SK-N-SH (cell line): ENCODE results near the gene BDKRB1. TPM values are rescaled to one million over a fixed set of nuclear protein-coding genes. Genes with fewer than 3 reads are reported as not detected.

Experiments used
- CTCF ChIA-PET: fragments of 300-600, 350-600 bp; formaldehyde crosslinking; extraction: SDS; loops from one replicate; lab custom pipeline; 2021; lab: Yijun Ruan, JAX
- POLR2A ChIA-PET: fragments of 350-600 bp; sonication (Branson Sonifier 250); formaldehyde crosslinking; extraction: SDS; loops from one replicate; lab custom pipeline; 2020; ENCODE audit warnings: antibody characterized with exemption, inconsistent platforms; lab: Yijun Ruan, JAX
- DNase-seq: peaks from one replicate; pipeline ENCODE4 v3.0.0; 2012
- H2AFZ ChIP-seq: fragments of 200-600 bp; sonication (generic); 2 replicates; pipeline ENCODE4 v1.8.1; 2016; ENCODE audit warnings: antibody characterized with exemption, mild to moderate bottlenecking, low read depth
- H3F3A ChIP-seq: fragments of 200-600 bp; sonication (generic); replicated peaks from 2 replicates; pipeline ENCODE3; 2016; ENCODE audit warnings: antibody characterized with exemption, mild to moderate bottlenecking; ENCODE audit not compliant: insufficient read depth
- H3K27ac ChIP-seq, 2 experiments: fragments of 200-500 bp in 1 of 2; fragments of 200-600 bp in 1 of 2; sonication (Bioruptor generic) in 1 of 2; sonication (generic), shearing (Covaris generic) in 1 of 2; 2 replicates each; pipeline versions ENCODE4 v1.5.1 to v1.6.1; 2014 to 2016; ENCODE audit warnings: low read depth in 2 of 2, inconsistent platforms in 1 of 2, low read length in 1 of 2, mild to moderate bottlenecking in 1 of 2, mixed read lengths in 1 of 2
- H3K27me3 ChIP-seq: fragments of 200-600 bp; sonication (generic), shearing (Covaris generic); 2 replicates; pipeline ENCODE4 v1.6.1; 2016; ENCODE audit warnings: mixed run types; ENCODE audit not compliant: insufficient read depth
- H3K36me3 ChIP-seq, 2 experiments: fragments of 200-500 bp in 1 of 2; fragments of 200-600 bp in 1 of 2; sonication (Bioruptor generic) in 1 of 2; sonication (generic) in 1 of 2; replicated peaks in 1 of 2; 2 replicates each; pipeline versions ENCODE3 to v1.5.1; 2014 to 2016; ENCODE audit warnings: low read length in 1 of 2, mild to moderate bottlenecking in 1 of 2; ENCODE audit not compliant: insufficient read depth in 2 of 2, control insufficient read depth in 1 of 2
- H3K4me1 ChIP-seq, 2 experiments: fragments of 200-500 bp in 1 of 2; fragments of 200-600 bp in 1 of 2; sonication (Bioruptor generic) in 1 of 2; sonication (generic), shearing (Covaris generic) in 1 of 2; 2 replicates each; pipeline versions ENCODE4 v1.5.1 to v1.6.1; 2014 to 2016; ENCODE audit warnings: low read depth in 1 of 2, low read length in 1 of 2, mixed run types in 1 of 2; ENCODE audit not compliant: insufficient read depth in 2 of 2, control insufficient read depth in 1 of 2
- H3K4me2 ChIP-seq: fragments of 200-600 bp; sonication (generic), shearing (Covaris generic); 2 replicates; pipeline ENCODE4 v1.6.1; 2017; ENCODE audit warnings: mixed run types
- H3K4me3 ChIP-seq, 2 experiments: fragments of 200-500 bp in 1 of 2; fragments of 200-600 bp in 1 of 2; sonication (Bioruptor generic) in 1 of 2; sonication (generic), shearing (Covaris generic) in 1 of 2; 2 replicates each; pipeline versions ENCODE4 v1.5.1 to v1.8.1; 2014 to 2016; ENCODE audit warnings: low read depth in 2 of 2, inconsistent platforms in 1 of 2, low read length in 1 of 2, mild to moderate bottlenecking in 1 of 2, mixed read lengths in 1 of 2, moderate library complexity in 1 of 2
- H3K79me2 ChIP-seq: fragments of 200-600 bp; sonication (generic); 2 replicates; pipeline ENCODE4 v1.8.1; 2017; ENCODE audit warnings: mild to moderate bottlenecking; ENCODE audit not compliant: insufficient read depth
- H3K9ac ChIP-seq: fragments of 200-600 bp; sonication (generic); 2 replicates; pipeline ENCODE4 v1.6.1; 2017; ENCODE audit warnings: mixed run types
- H3K9me2 ChIP-seq: fragments of 200-600 bp; sonication (generic); 2 replicates; pipeline ENCODE4 v1.6.1; 2017; ENCODE audit warnings: mixed run types
- H3K9me3 ChIP-seq: fragments of 200-600 bp; sonication (generic); 2 replicates; pipeline ENCODE4 v1.6.1; 2017; ENCODE audit warnings: mixed run types, mild to moderate bottlenecking, moderate library complexity
- H4K20me1 ChIP-seq: fragments of 200-600 bp; sonication (generic); 2 replicates; pipeline ENCODE4 v1.6.1; 2017; ENCODE audit warnings: mild to moderate bottlenecking, mixed run types; ENCODE audit not compliant: insufficient read depth
- FOXJ3 ChIP-seq: sonication (generic); formaldehyde crosslinking; IDR thresholded peaks from 2 replicates; pipeline ENCODE4 v1.5.1; 2020; ENCODE audit warnings: mild to moderate bottlenecking, missing genetic modification reagents
- GABPA ChIP-seq: IDR thresholded peaks from 2 replicates; pipeline ENCODE4 v1.4.0; 2012; ENCODE audit warnings: low read depth, mild to moderate bottlenecking
- MEF2A ChIP-seq: IDR thresholded peaks from 2 replicates; pipeline ENCODE4 v1.4.0; 2012; ENCODE audit warnings: low read depth, borderline replicate concordance
- NRF1 ChIP-seq: IDR thresholded peaks from 2 replicates; pipeline ENCODE4 v1.6.1; 2012; ENCODE audit warnings: low read depth, mild to moderate bottlenecking, low read length
- RCOR1 ChIP-seq: fragments of 150-350 bp; IDR thresholded peaks from 2 replicates; pipeline ENCODE4 v1.6.1; 2017; ENCODE audit warnings: antibody characterized with exemption, low read length
- RFX5 ChIP-seq: IDR thresholded peaks from 2 replicates; pipeline ENCODE4 v1.6.1; 2012; ENCODE audit warnings: mild to moderate bottlenecking, improper control_type of control experiment, low read length
- SIN3A ChIP-seq: IDR thresholded peaks from 2 replicates; pipeline ENCODE4 v1.6.1; 2012; ENCODE audit warnings: low read depth, mild to moderate bottlenecking, low read length, moderate library complexity, borderline replicate concordance
- TEAD4 ChIP-seq: IDR thresholded peaks from 2 replicates; pipeline ENCODE4 v1.4.0; 2012; ENCODE audit warnings: mild to moderate bottlenecking, borderline replicate concordance; ENCODE audit not compliant: insufficient read depth
- YY1 ChIP-seq: IDR thresholded peaks from 2 replicates; pipeline ENCODE4 v1.4.0; 2012; ENCODE audit warnings: low read depth, mild to moderate bottlenecking
- WGBS: methylation state at CpG from one replicate; pipeline ENCODE4 v1.1.6; 2017; ENCODE audit warnings: low lambda C conversion rate; 5-methylcytosine and 5-hydroxymethylcytosine counted together
- polyA plus RNA-seq, 3 experiments: library from polyadenylated mRNA; depleted of rRNA; stranded (reverse); fragments of >200 nt; gene quantifications; 2 replicates each; pipeline ENCODE4 v1.2.3, GENCODE V29; 2012
- TF ChIP-seq, protein P1 (sequence below): fragments of 150-350 bp; IDR thresholded peaks from 2 replicates; pipeline ENCODE4 v1.6.1; 2017; ENCODE audit warnings: antibody characterized with exemption, low read length, low read depth, borderline replicate concordance
- TF ChIP-seq, protein P2 (sequence below): fragments of 200-600 bp; sonication (generic); IDR thresholded peaks from 2 replicates; pipeline ENCODE4 v1.6.1; 2017; ENCODE audit warnings: antibody characterized with exemption, mild to moderate bottlenecking, moderate library complexity
- TF ChIP-seq, protein P3 (sequence below): IDR thresholded peaks from 2 replicates; pipeline ENCODE4 v1.4.0; 2012; ENCODE audit warnings: low read depth, borderline replicate concordance
- TF ChIP-seq, protein P4 (sequence below): IDR thresholded peaks from 2 replicates; pipeline ENCODE4 v1.4.0; 2012; ENCODE audit warnings: low read depth
- TF ChIP-seq, protein P5 (sequence below): IDR thresholded peaks from 2 replicates; pipeline ENCODE4; 2012

Gene BDKRB1
- polyA plus RNA-seq, 1 of the 3 experiments (the other 2 are of a cell fraction), result 14.4 TPM

- Histone ChIP-seq H3K9me3 (no peaks in the 10 kb centered on the region), H3K36me3 (no peaks in the 10 kb centered on the region), H2AFZ (no peak overlapping the region), H3K27ac (no peak overlapping the region), H3K9ac (no peak overlapping the region), H4K20me1 (no peaks in the 10 kb centered on the region), H3K9me2 (no peaks in the 10 kb centered on the region), H3K4me2 (no peak overlapping the region), H3F3A (no peaks in the 10 kb centered on the region), H3K4me1 (no peaks in the 10 kb centered on the region), H3K4me3 (no peak overlapping the region), H3K79me2 (no peaks in the 10 kb centered on the region), H3K27me3 (no peaks in the 10 kb centered on the region)
- CTCF ChIA-PET, result no interaction called here
- DNase-seq, result no peak
- TF ChIP-seq, protein P1, sequence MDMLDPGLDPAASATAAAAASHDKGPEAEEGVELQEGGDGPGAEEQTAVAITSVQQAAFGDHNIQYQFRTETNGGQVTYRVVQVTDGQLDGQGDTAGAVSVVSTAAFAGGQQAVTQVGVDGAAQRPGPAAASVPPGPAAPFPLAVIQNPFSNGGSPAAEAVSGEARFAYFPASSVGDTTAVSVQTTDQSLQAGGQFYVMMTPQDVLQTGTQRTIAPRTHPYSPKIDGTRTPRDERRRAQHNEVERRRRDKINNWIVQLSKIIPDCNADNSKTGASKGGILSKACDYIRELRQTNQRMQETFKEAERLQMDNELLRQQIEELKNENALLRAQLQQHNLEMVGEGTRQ, result no peak
- TF ChIP-seq TEAD4 (no peak), NRF1 (no peak), YY1 (no peak), RCOR1 (no peak), GABPA (no peak), FOXJ3 (CRISPR knock-in tag) (no peak), RFX5 (no peak), MEF2A (no peak)
- TF ChIP-seq, protein P2, sequence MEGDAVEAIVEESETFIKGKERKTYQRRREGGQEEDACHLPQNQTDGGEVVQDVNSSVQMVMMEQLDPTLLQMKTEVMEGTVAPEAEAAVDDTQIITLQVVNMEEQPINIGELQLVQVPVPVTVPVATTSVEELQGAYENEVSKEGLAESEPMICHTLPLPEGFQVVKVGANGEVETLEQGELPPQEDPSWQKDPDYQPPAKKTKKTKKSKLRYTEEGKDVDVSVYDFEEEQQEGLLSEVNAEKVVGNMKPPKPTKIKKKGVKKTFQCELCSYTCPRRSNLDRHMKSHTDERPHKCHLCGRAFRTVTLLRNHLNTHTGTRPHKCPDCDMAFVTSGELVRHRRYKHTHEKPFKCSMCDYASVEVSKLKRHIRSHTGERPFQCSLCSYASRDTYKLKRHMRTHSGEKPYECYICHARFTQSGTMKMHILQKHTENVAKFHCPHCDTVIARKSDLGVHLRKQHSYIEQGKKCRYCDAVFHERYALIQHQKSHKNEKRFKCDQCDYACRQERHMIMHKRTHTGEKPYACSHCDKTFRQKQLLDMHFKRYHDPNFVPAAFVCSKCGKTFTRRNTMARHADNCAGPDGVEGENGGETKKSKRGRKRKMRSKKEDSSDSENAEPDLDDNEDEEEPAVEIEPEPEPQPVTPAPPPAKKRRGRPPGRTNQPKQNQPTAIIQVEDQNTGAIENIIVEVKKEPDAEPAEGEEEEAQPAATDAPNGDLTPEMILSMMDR, result no peak
- TF ChIP-seq, protein P3, sequence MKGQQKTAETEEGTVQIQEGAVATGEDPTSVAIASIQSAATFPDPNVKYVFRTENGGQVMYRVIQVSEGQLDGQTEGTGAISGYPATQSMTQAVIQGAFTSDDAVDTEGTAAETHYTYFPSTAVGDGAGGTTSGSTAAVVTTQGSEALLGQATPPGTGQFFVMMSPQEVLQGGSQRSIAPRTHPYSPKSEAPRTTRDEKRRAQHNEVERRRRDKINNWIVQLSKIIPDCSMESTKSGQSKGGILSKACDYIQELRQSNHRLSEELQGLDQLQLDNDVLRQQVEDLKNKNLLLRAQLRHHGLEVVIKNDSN, result no peak
- TF ChIP-seq, protein P4, sequence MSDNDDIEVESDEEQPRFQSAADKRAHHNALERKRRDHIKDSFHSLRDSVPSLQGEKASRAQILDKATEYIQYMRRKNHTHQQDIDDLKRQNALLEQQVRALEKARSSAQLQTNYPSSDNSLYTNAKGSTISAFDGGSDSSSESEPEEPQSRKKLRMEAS, result no peak
- 83% methylated on average over 3 of the region's 3 CpGs for WGBS
- POLR2A ChIA-PET, result no interaction called here
These were observed 22.3 kb upstream of the BDKRB1 start for GRCh38 chr14:96233661-96234060.

DNA sequence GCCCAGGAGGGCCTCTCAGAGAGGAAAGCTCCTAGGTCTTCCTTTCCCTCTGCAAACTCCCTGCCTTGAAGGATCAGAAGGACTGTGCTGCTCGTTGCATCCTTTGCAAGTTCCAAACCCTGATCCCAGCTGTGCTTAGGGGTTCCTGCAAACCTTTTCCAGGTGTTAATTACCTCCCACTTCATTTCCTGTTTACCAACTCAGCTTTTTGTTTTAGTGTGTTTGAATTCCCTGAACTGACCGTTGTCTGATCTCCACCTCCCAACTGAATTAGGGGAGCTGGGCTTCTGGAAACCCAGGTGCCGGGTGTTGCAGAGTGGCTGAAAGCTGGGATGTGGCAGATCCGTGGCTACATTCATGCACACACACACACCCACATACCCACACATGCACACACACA is 20.6 kb upstream of the BDKRB1 start:
- Histone ChIP-seq H3K79me2 (no peaks in the 10 kb centered on the region), H2AFZ (no peak overlapping the region), H3K9me2 (no peaks in the 10 kb centered on the region), H3K27me3 (no peaks in the 10 kb centered on the region), H3K4me1 (no peaks in the 10 kb centered on the region), H3K27ac (no peak overlapping the region), H3K36me3 (no peaks in the 10 kb centered on the region), H4K20me1 (no peaks in the 10 kb centered on the region), H3F3A (no peaks in the 10 kb centered on the region), H3K9ac (no peak overlapping the region), H3K4me2 (no peak overlapping the region), H3K4me3 (no peak overlapping the region), H3K9me3 (no peaks in the 10 kb centered on the region)
- no peak for DNase-seq
- ChIA-PET CTCF (interaction anchor here (0.8 to 1.1 kb wide), 2 partner anchors 15 to 135 kb away, joined by 3 read pairs; no protein-coding TSS in a partner anchor), POLR2A (no interaction called here)
- no peak for TF ChIP-seq RFX5
- TF ChIP-seq SIN3A, result no peak
- TF ChIP-seq, protein P3, result no peak
- no peak for TF ChIP-seq GABPA
- TF ChIP-seq, protein P4, result no peak
- TF ChIP-seq, protein P5, sequence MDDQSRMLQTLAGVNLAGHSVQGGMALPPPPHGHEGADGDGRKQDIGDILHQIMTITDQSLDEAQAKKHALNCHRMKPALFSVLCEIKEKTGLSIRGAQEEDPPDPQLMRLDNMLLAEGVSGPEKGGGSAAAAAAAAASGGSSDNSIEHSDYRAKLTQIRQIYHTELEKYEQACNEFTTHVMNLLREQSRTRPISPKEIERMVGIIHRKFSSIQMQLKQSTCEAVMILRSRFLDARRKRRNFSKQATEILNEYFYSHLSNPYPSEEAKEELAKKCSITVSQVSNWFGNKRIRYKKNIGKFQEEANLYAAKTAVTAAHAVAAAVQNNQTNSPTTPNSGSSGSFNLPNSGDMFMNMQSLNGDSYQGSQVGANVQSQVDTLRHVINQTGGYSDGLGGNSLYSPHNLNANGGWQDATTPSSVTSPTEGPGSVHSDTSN, result no peak
- WGBS, result 88% methylated on average over 4 of the region's 4 CpGs
